Measurements from ENCODE around the gene KRT9. TPM values are rescaled to one million over a fixed set of nuclear protein-coding genes. Genes with fewer than 3 reads are reported as not detected.

Gene KRT9
- total and polyA plus RNA-seq, 2 experiments from 2014 or later, result not detected

- H4K20me1 ChIP-seq (ENCODE audit: insufficient read depth, poor library complexity, severe bottlenecking), result no peaks in the 10 kb centered on the region
- no peak overlapping the region for H3K27ac ChIP-seq
- no peaks in the 10 kb centered on the region for H3K4me1 ChIP-seq (ENCODE audit: insufficient read depth)
- H3K36me3 ChIP-seq (replicated peaks; ENCODE audit: insufficient read depth, low read depth), result no peaks in the 10 kb centered on the region
- H3K4me3 ChIP-seq, result no peak overlapping the region
- no peaks in the 10 kb centered on the region for H3K9me2 ChIP-seq (replicated peaks; ENCODE audit: insufficient read depth)
- H3K4me2 ChIP-seq, result no peak overlapping the region
- H2AFZ ChIP-seq, result no peak overlapping the region
- H3K79me2 ChIP-seq, result no peaks in the 10 kb centered on the region
- no peaks in the 10 kb centered on the region for H3K9me3 ChIP-seq (ENCODE audit: low read depth)
- WGBS (ENCODE audit: low lambda C conversion rate, missing lambda C conversion rate), result 82% methylated on average over 3 of the region's 3 CpGs
- no peaks in the 10 kb centered on the region for H3K27me3 ChIP-seq
- no peak for DNase-seq (ENCODE audit: low spot score)
- TF ChIP-seq EZH2phosphoT487 (IDR thresholded peaks at IDR 0.05; ENCODE audit: low read depth, severe bottlenecking, unreplicated experiment) (no peak), EZH2 (IDR thresholded peaks at IDR 0.05; ENCODE audit: borderline replicate concordance) (no peak), CTCF (IDR thresholded peaks at IDR 0.05; ENCODE audit: poor library complexity) (no peak)
Measured at GRCh38 chr17:41575336-41575735, 3.5 kb upstream of the KRT9 start.

- Histone ChIP-seq H3K27me3 (no peaks in the 10 kb centered on the region), H3K4me3 (no peak overlapping the region), H3K9me3 (ENCODE audit: low read depth) (no peaks in the 10 kb centered on the region), H2AFZ (no peak overlapping the region), H3K4me1 (ENCODE audit: insufficient read depth) (no peaks in the 10 kb centered on the region), H3K27ac (no peak overlapping the region), H3K9me2 (replicated peaks; ENCODE audit: insufficient read depth) (no peaks in the 10 kb centered on the region), H3K36me3 (replicated peaks; ENCODE audit: insufficient read depth, low read depth) (no peaks in the 10 kb centered on the region), H3K79me2 (no peaks in the 10 kb centered on the region), H3K4me2 (no peak overlapping the region), H4K20me1 (ENCODE audit: insufficient read depth, poor library complexity, severe bottlenecking) (no peaks in the 10 kb centered on the region)
- whole genome bisulfite sequencing (ENCODE audit: low lambda C conversion rate, missing lambda C conversion rate), result 95% methylated on average over 6 of the region's 6 CpGs
- TF ChIP-seq EZH2 (IDR thresholded peaks at IDR 0.05; ENCODE audit: borderline replicate concordance) (no peak), CTCF (IDR thresholded peaks at IDR 0.05; ENCODE audit: poor library complexity) (no peak), EZH2phosphoT487 (IDR thresholded peaks at IDR 0.05; ENCODE audit: low read depth, severe bottlenecking, unreplicated experiment) (no peak)
- DNase-seq (ENCODE audit: low spot score), result no peak
Measured at GRCh38 chr17:41567317-41567716, 4.5 kb downstream of the KRT9 start.

DNA sequence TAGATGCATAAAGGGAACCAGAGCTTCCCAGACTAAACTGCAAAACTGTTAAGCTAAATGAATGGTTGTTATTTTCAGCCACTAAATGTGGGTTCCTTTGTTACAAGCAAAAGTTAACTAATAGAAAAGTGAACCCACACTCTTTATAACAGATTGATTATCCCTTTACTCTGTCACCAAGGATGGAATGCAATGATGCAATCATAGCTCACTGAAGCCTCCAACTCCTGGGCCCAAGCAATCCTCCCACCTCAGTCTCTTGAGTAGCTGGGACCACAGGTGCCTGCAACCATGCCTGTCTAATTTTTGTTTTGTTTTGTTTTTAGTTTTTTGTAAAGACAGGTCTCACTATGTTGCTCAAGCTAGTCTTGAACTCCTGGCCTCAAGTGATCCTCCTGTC, 6.5 kb downstream of the KRT9 start:
- Histone ChIP-seq H2AFZ (no peak overlapping the region), H3K9me2 (replicated peaks; ENCODE audit: insufficient read depth) (no peaks in the 10 kb centered on the region), H3K4me2 (no peak overlapping the region), H3K36me3 (replicated peaks; ENCODE audit: insufficient read depth, low read depth) (no peaks in the 10 kb centered on the region), H3K79me2 (no peaks in the 10 kb centered on the region), H3K27ac (no peak overlapping the region), H3K27me3 (no peaks in the 10 kb centered on the region), H4K20me1 (ENCODE audit: insufficient read depth, poor library complexity, severe bottlenecking) (no peaks in the 10 kb centered on the region), H3K9me3 (ENCODE audit: low read depth) (no peaks in the 10 kb centered on the region), H3K4me3 (no peak overlapping the region), H3K4me1 (ENCODE audit: insufficient read depth) (no peaks in the 10 kb centered on the region)
- no peak for DNase-seq (ENCODE audit: low spot score)
- TF ChIP-seq EZH2 (IDR thresholded peaks at IDR 0.05; ENCODE audit: borderline replicate concordance) (no peak), EZH2phosphoT487 (IDR thresholded peaks at IDR 0.05; ENCODE audit: low read depth, severe bottlenecking, unreplicated experiment) (no peak), CTCF (IDR thresholded peaks at IDR 0.05; ENCODE audit: poor library complexity) (no peak)

GRCh38 chr17:41563607-41564170, 8.2 kb downstream of the KRT9 start:
- TF ChIP-seq EZH2 (IDR thresholded peaks at IDR 0.05; ENCODE audit: borderline replicate concordance) (no peak), CTCF (IDR thresholded peaks at IDR 0.05; ENCODE audit: poor library complexity) (no peak), EZH2phosphoT487 (IDR thresholded peaks at IDR 0.05; ENCODE audit: low read depth, severe bottlenecking, unreplicated experiment) (no peak)
- Histone ChIP-seq H4K20me1 (ENCODE audit: insufficient read depth, poor library complexity, severe bottlenecking) (no peaks in the 10 kb centered on the region), H3K27ac (no peak overlapping the region), H3K9me2 (replicated peaks; ENCODE audit: insufficient read depth) (no peaks in the 10 kb centered on the region), H3K36me3 (replicated peaks; ENCODE audit: insufficient read depth, low read depth) (no peaks in the 10 kb centered on the region), H2AFZ (no peak overlapping the region), H3K4me3 (no peak overlapping the region), H3K4me2 (no peak overlapping the region), H3K27me3 (no peaks in the 10 kb centered on the region), H3K79me2 (no peaks in the 10 kb centered on the region), H3K4me1 (ENCODE audit: insufficient read depth) (no peaks in the 10 kb centered on the region), H3K9me3 (ENCODE audit: low read depth) (no peaks in the 10 kb centered on the region)
- no peak for DNase-seq (ENCODE audit: low spot score)
- 35% methylated on average over 3 of the region's 3 CpGs for WGBS (ENCODE audit: low lambda C conversion rate, missing lambda C conversion rate)

Measured in hepatocyte (in vitro differentiated cells).